Suppressor macrophage treated with lipopolysaccharide for 1 hour (primary cell): ENCODE data around the gene RXRA.

ENCODE experiments used
- DNase-seq, 3 donors: peaks; one replicate each; pipeline ENCODE4 v3.0.0-alpha.2; 2020 to 2022

The RXRA gene

GRCh38 chr9:134477342-134477925, 151.2 kb downstream of the RXRA start:
- no peak for DNase-seq

- DNase-seq: no peak
Measured at GRCh38 chr9:134477927-134478326, 151.7 kb downstream of the RXRA start.

- no peak for DNase-seq
Measured at GRCh38 chr9:134481762-134482161, 155.5 kb downstream of the RXRA start.

GRCh38 chr9:134482226-134482625, 156.0 kb downstream of the RXRA start:
- DNase-seq: no peak

GRCh38 chr9:134483361-134484184, 157.3 kb downstream of the RXRA start:
- no peak for DNase-seq

- no peak for DNase-seq
Measured at GRCh38 chr9:134484479-134484878, 158.2 kb downstream of the RXRA start.

- DNase-seq: no peak
Measured at GRCh38 chr9:134485653-134486052, 159.4 kb downstream of the RXRA start.

- no peak for DNase-seq
Measured at GRCh38 chr9:134486143-134486591, 159.9 kb downstream of the RXRA start.

GRCh38 chr9:134486596-134486995, 160.3 kb downstream of the RXRA start:
- peak; percentile 29 to 45 (median 32) for DNase-seq
